ENCODE results near the gene SLC39A1. TPM values are rescaled to one million over a fixed set of nuclear protein-coding genes. Genes with fewer than 3 reads are reported as not detected.

The SLC39A1 gene
- total RNA-seq, 1 experiment from 2014 or later = 97.3 TPM

- CTCF ChIA-PET = interaction anchor here (0.6 to 1.6 kb wide), 8 partner anchors 10 to 1239 kb away, joined by 3 to 14 read pairs (median 5); partner anchors contain the start of genes RAB13 and SLC39A1
- BruUV-seq (replicated peaks) = no TSS peak
Measured at GRCh38 chr1:153945795-153946621, 17.3 kb downstream of the SLC39A1 start.

GRCh38 chr1:153945131-153945794 is 18.1 kb downstream of the SLC39A1 start:
- H3K4me3 ChIP-seq (ENCODE audit: low read depth, low read length, poor library complexity, severe bottlenecking) = peak overlapping the region; percentile 98
- POLR2A ChIA-PET (ENCODE audit: low non-redundant PET) = no interaction called here
- BruUV-seq (replicated peaks) = no TSS peak
- intact Hi-C loops (cut with micrococcal nuclease; ENCODE audit: unreplicated experiment) = no loop called here
- TF ChIP-seq CTCF (conservative IDR thresholded peaks at IDR 0.05; ENCODE audit: low read depth, low read length) (no peak), EZH2 (IDR thresholded peaks at IDR 0.05; ENCODE audit: borderline replicate concordance, low read depth, low read length, poor library complexity, severe bottlenecking) (no peak)
- CTCF ChIA-PET = interaction anchor here (0.5 kb wide), 1 partner anchor 334 kb away, joined by 4 read pairs; no protein-coding TSS in a partner anchor
- no peaks in the 10 kb centered on the region for H3K27me3 ChIP-seq (replicated peaks; ENCODE audit: insufficient read depth, low read depth, low read length, poor library complexity)
- H3K36me3 ChIP-seq (ENCODE audit: insufficient read depth, low read length, poor library complexity, severe bottlenecking) = peaks cover 24% of the 10 kb centered on the region
- DNase-seq (ENCODE audit: low spot score) = peak; percentile 41
- H3K9me3 ChIP-seq (ENCODE audit: low read depth, low read length, poor library complexity, severe bottlenecking) = no peaks in the 10 kb centered on the region
- H3K4me1 ChIP-seq (ENCODE audit: insufficient read depth, low read length, poor library complexity, severe bottlenecking) = peaks cover 6% of the 10 kb centered on the region
- peak overlapping the region; percentile 94 for H3K27ac ChIP-seq (ENCODE audit: low read depth, low read length, poor library complexity, severe bottlenecking)

More at GRCh38 chr1:153945795-153946621, 17.3 kb downstream of the SLC39A1 start:
- no peaks in the 10 kb centered on the region for H3K9me3 ChIP-seq (ENCODE audit: low read depth, low read length, poor library complexity, severe bottlenecking)
- peak; percentile 52 for DNase-seq (ENCODE audit: low spot score)
- H3K4me3 ChIP-seq (ENCODE audit: low read depth, low read length, poor library complexity, severe bottlenecking) = peak overlapping the region; percentile 98
- peak overlapping the region; percentile 94 for H3K27ac ChIP-seq (ENCODE audit: low read depth, low read length, poor library complexity, severe bottlenecking)
- H3K4me1 ChIP-seq (ENCODE audit: insufficient read depth, low read length, poor library complexity, severe bottlenecking) = peaks cover 6% of the 10 kb centered on the region
- POLR2A ChIA-PET (ENCODE audit: low non-redundant PET) = interaction anchor here (0.6 to 0.7 kb wide), 3 partner anchors 18 to 44 kb away, joined by 3 to 16 read pairs (median 7); no protein-coding TSS in a partner anchor
- intact Hi-C loops (cut with micrococcal nuclease; ENCODE audit: unreplicated experiment) = loop anchor here (2.0 kb wide), 1 partner anchor 149 kb away; no protein-coding TSS in a partner anchor
- peaks cover 28% of the 10 kb centered on the region for H3K36me3 ChIP-seq (ENCODE audit: insufficient read depth, low read length, poor library complexity, severe bottlenecking)
- no peaks in the 10 kb centered on the region for H3K27me3 ChIP-seq (replicated peaks; ENCODE audit: insufficient read depth, low read depth, low read length, poor library complexity)
- TF ChIP-seq CTCF (conservative IDR thresholded peaks at IDR 0.05; ENCODE audit: low read depth, low read length) = no peak
- no peak for TF ChIP-seq EZH2 (IDR thresholded peaks at IDR 0.05; ENCODE audit: borderline replicate concordance, low read depth, low read length, poor library complexity, severe bottlenecking)

- Histone ChIP-seq H3K27ac (ENCODE audit: low read depth, low read length, poor library complexity, severe bottlenecking) (peak overlapping the region; percentile 94), H3K9me3 (ENCODE audit: low read depth, low read length, poor library complexity, severe bottlenecking) (no peaks in the 10 kb centered on the region), H3K36me3 (ENCODE audit: insufficient read depth, low read length, poor library complexity, severe bottlenecking) (peaks cover 19% of the 10 kb centered on the region), H3K4me1 (ENCODE audit: insufficient read depth, low read length, poor library complexity, severe bottlenecking) (peaks cover 6% of the 10 kb centered on the region), H3K4me3 (ENCODE audit: low read depth, low read length, poor library complexity, severe bottlenecking) (peak overlapping the region; percentile 98), H3K27me3 (replicated peaks; ENCODE audit: insufficient read depth, low read depth, low read length, poor library complexity) (no peaks in the 10 kb centered on the region)
- BruUV-seq (replicated peaks) = TSS peak; percentile 25
- intact Hi-C loops (cut with micrococcal nuclease; ENCODE audit: unreplicated experiment) = no loop called here
- ChIA-PET POLR2A (ENCODE audit: low non-redundant PET) (no interaction called here), CTCF (interaction anchor here (0.5 to 0.6 kb wide), 2 partner anchors 334 to 420 kb away, joined by 4 to 9 read pairs; no protein-coding TSS in a partner anchor)
- DNase-seq (ENCODE audit: low spot score) = no peak
- TF ChIP-seq CTCF (conservative IDR thresholded peaks at IDR 0.05; ENCODE audit: low read depth, low read length) (no peak), EZH2 (IDR thresholded peaks at IDR 0.05; ENCODE audit: borderline replicate concordance, low read depth, low read length, poor library complexity, severe bottlenecking) (no peak)
Measured at GRCh38 chr1:153944827-153945117, 18.6 kb downstream of the SLC39A1 start.

Data from A673 (cell line).